GM19372 (cell line): ENCODE results near the gene NDNF.

ENCODE experiments used
- ATAC-seq: cut with Tn5 transposase; IDR thresholded peaks from one replicate; pipeline ENCODE4 v1.9.1; 2021; ENCODE audit warnings: mild to moderate bottlenecking, low read depth, moderate library complexity; ENCODE audit not compliant: unreplicated experiment

The NDNF gene

GRCh38 chr4:121071640-121072223 lies 603 bp downstream of the NDNF start:
- ATAC-seq, result peak; percentile 7

GRCh38 chr4:121070696-121071639 lies 1.4 kb downstream of the NDNF start:
- no peak for ATAC-seq

- no peak for ATAC-seq
These were observed 2.1 kb downstream of the NDNF start for GRCh38 chr4:121070274-121070673.

GRCh38 chr4:121069430-121069829 lies 2.9 kb downstream of the NDNF start:
- no peak for ATAC-seq

- no peak for ATAC-seq
These were observed 7.9 kb downstream of the NDNF start for GRCh38 chr4:121064482-121064881.

GRCh38 chr4:121062521-121062920 lies 9.8 kb downstream of the NDNF start:
- ATAC-seq, result no peak

- no peak for ATAC-seq
These were observed 10.5 kb downstream of the NDNF start for GRCh38 chr4:121061861-121062260.

- ATAC-seq, result no peak
These were observed 11.1 kb downstream of the NDNF start for GRCh38 chr4:121061215-121061614.

- ATAC-seq, result no peak
These were observed 14.8 kb downstream of the NDNF start for GRCh38 chr4:121057466-121057922.

GRCh38 chr4:121056066-121056465 lies 16.3 kb downstream of the NDNF start:
- no peak for ATAC-seq

- ATAC-seq, result no peak
These were observed 18.0 kb downstream of the NDNF start for GRCh38 chr4:121054373-121054772.

- ATAC-seq, result no peak
These were observed 18.7 kb downstream of the NDNF start for GRCh38 chr4:121053601-121054143.

GRCh38 chr4:121050300-121050699 lies 22.0 kb downstream of the NDNF start:
- ATAC-seq, result no peak

GRCh38 chr4:121049072-121049599 lies 23.2 kb downstream of the NDNF start:
- ATAC-seq, result no peak

GRCh38 chr4:121048165-121048564 lies 24.2 kb downstream of the NDNF start:
- no peak for ATAC-seq

- peak; percentile 88 for ATAC-seq
These were observed 30.8 kb downstream of the NDNF start for GRCh38 chr4:121041307-121042090.

- no peak for ATAC-seq
These were observed 38.3 kb downstream of the NDNF start for GRCh38 chr4:121034017-121034416.

GRCh38 chr4:121030711-121031110 lies 41.6 kb downstream of the NDNF start:
- ATAC-seq, result no peak

GRCh38 chr4:121030131-121030530 lies 42.2 kb downstream of the NDNF start:
- no peak for ATAC-seq

GRCh38 chr4:121026034-121026433 lies 46.3 kb downstream of the NDNF start:
- ATAC-seq, result no peak
